ENCODE results near the gene CST9.

DNA sequence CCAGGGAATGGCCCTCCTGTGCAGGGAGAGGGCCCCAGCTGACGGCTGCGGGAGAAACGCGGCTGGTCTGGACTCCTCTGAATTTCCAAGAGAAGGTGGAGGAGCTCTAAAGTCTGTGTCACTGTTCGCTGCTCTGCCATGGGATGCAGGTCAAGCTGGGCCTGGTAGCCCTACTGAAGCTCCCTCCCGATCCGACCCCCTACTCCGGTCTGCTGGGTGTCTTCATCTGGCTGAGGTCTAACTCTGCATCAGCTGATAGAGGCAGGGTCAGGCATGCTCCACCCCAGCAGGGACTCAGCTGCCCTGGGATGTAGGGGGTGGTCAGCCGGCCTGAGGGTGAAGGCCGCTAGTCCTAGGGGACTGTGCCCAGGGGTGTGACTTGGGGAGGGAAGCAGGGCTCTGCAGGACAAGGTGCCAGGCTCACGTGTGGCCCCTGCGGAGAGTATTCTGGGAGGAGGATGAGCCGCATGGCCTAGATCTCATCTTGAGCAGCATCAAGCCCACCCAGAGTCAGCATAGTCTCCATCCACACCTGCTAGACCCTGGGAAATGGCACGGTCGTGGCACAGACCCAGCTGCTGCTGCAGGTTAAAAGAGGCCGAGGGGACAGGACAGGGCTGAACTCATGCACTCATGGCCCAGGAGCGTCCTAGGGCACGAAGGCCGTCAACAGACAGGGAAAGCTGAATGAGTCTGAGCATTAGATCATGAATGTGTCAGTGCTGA, 30.6 kb upstream of the CST9 start:
- TF ChIP-seq TAF1 (IDR thresholded peaks at IDR 0.05; ENCODE audit: low read depth, low read length) (no peak), POLR2AphosphoS5 (IDR thresholded peaks at IDR 0.05; ENCODE audit: low read depth, low read length) (no peak), POU2F2 (IDR thresholded peaks at IDR 0.05; ENCODE audit: low read depth, low read length) (no peak)
